Measurements from ENCODE around the gene MRPS25.

DNA sequence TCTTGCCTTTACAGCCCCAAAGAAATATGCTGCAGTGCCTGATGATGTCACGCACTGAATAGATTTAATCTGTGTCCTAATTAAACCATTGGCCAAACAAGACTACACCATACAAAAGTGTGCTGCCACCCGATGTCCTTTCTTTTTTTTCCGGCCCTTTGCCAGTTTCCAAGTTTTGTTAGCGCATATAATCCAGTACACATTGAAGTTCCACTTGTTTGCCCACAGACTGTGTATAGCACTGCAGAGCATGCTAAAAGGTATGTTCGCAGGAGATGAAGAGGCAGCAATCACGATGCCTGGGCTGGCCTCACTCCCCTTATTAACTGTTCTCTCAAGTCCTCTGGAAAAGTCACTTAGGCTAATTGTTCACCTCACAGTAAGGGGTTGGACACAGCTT lies 26.8 kb downstream of the MRPS25 start:
- TF ChIP-seq, protein P1, sequence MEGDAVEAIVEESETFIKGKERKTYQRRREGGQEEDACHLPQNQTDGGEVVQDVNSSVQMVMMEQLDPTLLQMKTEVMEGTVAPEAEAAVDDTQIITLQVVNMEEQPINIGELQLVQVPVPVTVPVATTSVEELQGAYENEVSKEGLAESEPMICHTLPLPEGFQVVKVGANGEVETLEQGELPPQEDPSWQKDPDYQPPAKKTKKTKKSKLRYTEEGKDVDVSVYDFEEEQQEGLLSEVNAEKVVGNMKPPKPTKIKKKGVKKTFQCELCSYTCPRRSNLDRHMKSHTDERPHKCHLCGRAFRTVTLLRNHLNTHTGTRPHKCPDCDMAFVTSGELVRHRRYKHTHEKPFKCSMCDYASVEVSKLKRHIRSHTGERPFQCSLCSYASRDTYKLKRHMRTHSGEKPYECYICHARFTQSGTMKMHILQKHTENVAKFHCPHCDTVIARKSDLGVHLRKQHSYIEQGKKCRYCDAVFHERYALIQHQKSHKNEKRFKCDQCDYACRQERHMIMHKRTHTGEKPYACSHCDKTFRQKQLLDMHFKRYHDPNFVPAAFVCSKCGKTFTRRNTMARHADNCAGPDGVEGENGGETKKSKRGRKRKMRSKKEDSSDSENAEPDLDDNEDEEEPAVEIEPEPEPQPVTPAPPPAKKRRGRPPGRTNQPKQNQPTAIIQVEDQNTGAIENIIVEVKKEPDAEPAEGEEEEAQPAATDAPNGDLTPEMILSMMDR (IDR thresholded peaks at IDR 0.05; ENCODE audit: extremely low read depth in 1 of 2, insufficient read depth in 1 of 2, low read depth in 1 of 2, low read length in 2 of 2), result no peak
- no peak for TF ChIP-seq POLR2A (IDR thresholded peaks at IDR 0.05; ENCODE audit: low read depth, low read length)
- TF ChIP-seq, protein P2, sequence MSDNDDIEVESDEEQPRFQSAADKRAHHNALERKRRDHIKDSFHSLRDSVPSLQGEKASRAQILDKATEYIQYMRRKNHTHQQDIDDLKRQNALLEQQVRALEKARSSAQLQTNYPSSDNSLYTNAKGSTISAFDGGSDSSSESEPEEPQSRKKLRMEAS (IDR thresholded peaks at IDR 0.05; ENCODE audit: insufficient read depth, insufficient read length), result no peak
- TF ChIP-seq POLR2AphosphoS5 (IDR thresholded peaks at IDR 0.05; ENCODE audit: insufficient read depth, low read depth, low read length), result no peak
- no peak for TF ChIP-seq JUN (IDR thresholded peaks at IDR 0.05; ENCODE audit: borderline replicate concordance, insufficient read depth, insufficient read length, low read depth)
- no peak for TF ChIP-seq FOS (IDR thresholded peaks at IDR 0.05; ENCODE audit: borderline replicate concordance, insufficient read depth, low read length)
- no peak for TF ChIP-seq EZH2 (IDR thresholded peaks at IDR 0.05; ENCODE audit: borderline replicate concordance, low read depth, low read length, severe bottlenecking)

All from endothelial cell of umbilical vein (primary cell).